Keratinocyte (primary cell): Measurements from ENCODE around the gene SH3BP1.

Source experiments
- EZH2 ChIP-seq: IDR thresholded peaks from one replicate; pipeline ENCODE4 v1.6.1; 2012; ENCODE audit warnings: inconsistent platforms, mild to moderate bottlenecking, low read length, moderate library complexity
- TF ChIP-seq, protein P1 (sequence below), 3 experiments: IDR thresholded peaks in 1 of 3; conservative IDR thresholded peaks in 1 of 3; optimal IDR thresholded peaks in 1 of 3; 2 replicates in 2 of 3; 3 replicates in 1 of 3; pipeline versions ENCODE3 to v1.5.1; 2011; ENCODE audit warnings: low read length in 3 of 3, mild to moderate bottlenecking in 3 of 3, moderate library complexity in 2 of 3, control low read depth in 1 of 3, inconsistent platforms in 1 of 3; ENCODE audit not compliant: insufficient read depth in 2 of 3; ENCODE audit errors: extremely low read depth in 1 of 3

DNA sequence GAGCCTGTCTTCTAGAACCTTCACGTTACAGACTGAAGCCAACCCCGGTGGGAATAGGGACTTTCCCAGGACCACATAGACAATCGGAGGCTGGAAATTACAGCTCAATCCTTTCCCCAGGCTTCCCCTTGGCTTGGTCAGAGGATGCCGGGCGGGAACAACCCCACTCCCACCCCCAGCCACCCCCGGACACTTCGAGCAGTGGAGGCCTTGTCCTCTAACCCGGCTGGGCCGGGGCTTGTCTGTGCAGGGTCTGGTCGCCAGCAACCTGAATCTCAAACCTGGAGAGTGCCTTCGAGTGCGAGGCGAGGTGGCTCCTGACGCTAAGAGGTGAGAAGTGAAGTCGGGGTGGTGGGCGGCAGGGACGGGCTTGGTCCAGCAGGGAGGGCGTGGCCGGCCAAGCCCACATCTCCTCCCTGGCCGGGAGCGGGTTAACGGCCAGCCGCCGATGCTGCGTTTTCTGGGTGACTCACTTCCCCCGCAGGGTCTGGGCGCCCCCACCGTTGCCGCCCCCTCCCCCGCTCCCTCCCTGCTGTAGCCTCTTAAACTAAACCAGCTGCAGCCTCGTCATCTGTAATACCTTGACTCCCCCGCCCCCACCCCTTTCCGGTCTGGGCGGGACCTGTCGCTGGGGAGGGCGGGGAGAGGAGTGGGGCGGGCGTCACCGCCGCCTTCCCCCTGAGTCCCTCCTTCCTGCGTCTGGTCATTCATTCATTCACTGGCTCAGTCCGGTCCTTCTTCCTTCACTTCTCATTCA, 37.4 kb downstream of the SH3BP1 start:
- TF ChIP-seq, protein P1, sequence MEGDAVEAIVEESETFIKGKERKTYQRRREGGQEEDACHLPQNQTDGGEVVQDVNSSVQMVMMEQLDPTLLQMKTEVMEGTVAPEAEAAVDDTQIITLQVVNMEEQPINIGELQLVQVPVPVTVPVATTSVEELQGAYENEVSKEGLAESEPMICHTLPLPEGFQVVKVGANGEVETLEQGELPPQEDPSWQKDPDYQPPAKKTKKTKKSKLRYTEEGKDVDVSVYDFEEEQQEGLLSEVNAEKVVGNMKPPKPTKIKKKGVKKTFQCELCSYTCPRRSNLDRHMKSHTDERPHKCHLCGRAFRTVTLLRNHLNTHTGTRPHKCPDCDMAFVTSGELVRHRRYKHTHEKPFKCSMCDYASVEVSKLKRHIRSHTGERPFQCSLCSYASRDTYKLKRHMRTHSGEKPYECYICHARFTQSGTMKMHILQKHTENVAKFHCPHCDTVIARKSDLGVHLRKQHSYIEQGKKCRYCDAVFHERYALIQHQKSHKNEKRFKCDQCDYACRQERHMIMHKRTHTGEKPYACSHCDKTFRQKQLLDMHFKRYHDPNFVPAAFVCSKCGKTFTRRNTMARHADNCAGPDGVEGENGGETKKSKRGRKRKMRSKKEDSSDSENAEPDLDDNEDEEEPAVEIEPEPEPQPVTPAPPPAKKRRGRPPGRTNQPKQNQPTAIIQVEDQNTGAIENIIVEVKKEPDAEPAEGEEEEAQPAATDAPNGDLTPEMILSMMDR (optimal IDR thresholded peaks at IDR 0.05 in 1 of 3, IDR thresholded peaks at IDR 0.05 in 1 of 3, conservative IDR thresholded peaks at IDR 0.05 in 1 of 3; ENCODE audit: extremely low read depth in 1 of 3, insufficient read depth in 2 of 3, low read length in 3 of 3) = no peak
- no peak for TF ChIP-seq EZH2
